HCT116 (cell line): ENCODE measurements around the gene ZBTB20. TPM values are rescaled to one million over a fixed set of nuclear protein-coding genes. Genes with fewer than 3 reads are reported as not detected.

Source experiments
- ATAC-seq: fragments of 200-7000 bp; cut with Tn5 transposase; 2 replicates; pipeline ENCODE4 v1.9.1; 2020; ENCODE audit warnings: mild to moderate bottlenecking, moderate library complexity
- BruUV-seq: library from RNA; stranded (reverse); fragments of 400-500 nt; replicated peaks from 2 replicates; lab custom pipeline; 2021; lab: Mats Ljungman, UMichigan
- CTCF ChIA-PET: fragments of 300-600 bp; sonication (Branson Sonifier 250); formaldehyde crosslinking; loops from one replicate; lab custom pipeline; 2021; ENCODE audit warnings: antibody characterized with exemption; lab: Charles Lee
- POLR2A ChIA-PET: fragments of 300-600, 350-600 bp; sonication (Branson Sonifier 250); formaldehyde crosslinking; loops from one replicate; lab custom pipeline; 2021; ENCODE audit warnings: antibody characterized with exemption; lab: Charles Lee
- RAD21 ChIA-PET, 2 experiments: fragments of 300-600 bp; sonication (Branson Sonifier 250); formaldehyde crosslinking; loops; one replicate each; lab custom pipeline; 2023; ENCODE audit warnings: low total read pairs in 2 of 2; ENCODE audit not compliant: uncharacterized antibody in 2 of 2, unreplicated experiment in 2 of 2, low non-redundant PET in 1 of 2; lab: Charles Lee
- DNase-seq: peaks from one replicate; pipeline ENCODE4 v3.0.0-alpha.2; 2010; ENCODE audit warnings: low read depth, low spot score
- H2AFZ ChIP-seq: fragments of 200-600 bp; shearing (Covaris generic), sonication (generic); 2 replicates; pipeline ENCODE4 v1.6.1; 2017; ENCODE audit warnings: low read depth, mixed run types, mixed read lengths, antibody characterized with exemption, low read length; ENCODE audit not compliant: poor library complexity, severe bottlenecking
- H3K27ac ChIP-seq: 2 replicates; pipeline ENCODE4 v1.5.1; 2012; ENCODE audit warnings: low read depth, low read length
- H3K27me3 ChIP-seq: fragments of 200-600 bp; sonication (generic); 2 replicates; pipeline ENCODE4 v1.6.1; 2016; ENCODE audit warnings: mixed run types, low read length, mixed read lengths; ENCODE audit not compliant: insufficient read depth
- H3K36me3 ChIP-seq, 2 experiments: fragments of 200-500 bp in 1 of 2; fragments of 200-600 bp in 1 of 2; sonication (Bioruptor generic) in 1 of 2; sonication (generic) in 1 of 2; 2 replicates each; pipeline versions ENCODE4 v1.5.1 to v1.6.1; 2014 to 2016; ENCODE audit warnings: low read length in 2 of 2, inconsistent platforms in 1 of 2, mixed read lengths in 1 of 2, mixed run types in 1 of 2; ENCODE audit not compliant: insufficient read depth in 2 of 2, control insufficient read depth in 1 of 2
- H3K4me1 ChIP-seq, 2 experiments: fragments of 200-600 bp in 1 of 2; sonication (generic) in 1 of 2; 2 replicates each; pipeline versions ENCODE4 v1.5.1 to v1.6.1; 2012 to 2017; ENCODE audit warnings: low read length in 2 of 2, inconsistent platforms in 1 of 2, mild to moderate bottlenecking in 1 of 2, mixed read lengths in 1 of 2, mixed run types in 1 of 2, moderate library complexity in 1 of 2; ENCODE audit not compliant: insufficient read depth in 2 of 2, control insufficient read depth in 1 of 2
- H3K4me2 ChIP-seq: fragments of 200-600 bp; sonication (generic); 2 replicates; pipeline ENCODE4 v1.6.1; 2017; ENCODE audit warnings: mixed run types, low read length, mixed read lengths
- H3K4me3 ChIP-seq, 2 experiments: fragments of 200-600 bp in 1 of 2; sonication (generic) in 1 of 2; replicated peaks in 1 of 2; 2 replicates each; pipeline ENCODE4 v1.5.1; 2011 to 2016; ENCODE audit warnings: low read length in 2 of 2, control low read depth in 1 of 2, low read depth in 1 of 2, mild to moderate bottlenecking in 1 of 2, mixed read lengths in 1 of 2, mixed run types in 1 of 2
- H3K79me2 ChIP-seq: fragments of 200-600 bp; sonication (generic); 2 replicates; pipeline ENCODE4 v1.6.1; 2017; ENCODE audit warnings: mild to moderate bottlenecking, mixed run types, low read length, moderate library complexity, mixed read lengths; ENCODE audit not compliant: insufficient read depth
- H3K9ac ChIP-seq: fragments of 200-600 bp; sonication (generic); 2 replicates; pipeline ENCODE4 v1.6.1; 2016; ENCODE audit warnings: low read length, mixed read lengths
- H3K9me2 ChIP-seq: fragments of 200-600 bp; sonication (generic), shearing (Covaris generic); 2 replicates; pipeline ENCODE4 v1.6.1; 2017; ENCODE audit warnings: mixed run types, mild to moderate bottlenecking, moderate library complexity; ENCODE audit not compliant: insufficient read depth
- H3K9me3 ChIP-seq, 2 experiments: fragments of 200-500 bp in 1 of 2; fragments of 200-600 bp in 1 of 2; sonication (Bioruptor generic) in 1 of 2; sonication (generic) in 1 of 2; 2 replicates each; pipeline ENCODE4 v1.6.1; 2014 to 2017; ENCODE audit warnings: low read length in 2 of 2, mixed read lengths in 2 of 2, inconsistent platforms in 1 of 2, low read depth in 1 of 2, mild to moderate bottlenecking in 1 of 2, mixed run types in 1 of 2, moderate library complexity in 1 of 2; ENCODE audit not compliant: control insufficient read depth in 1 of 2, insufficient read depth in 1 of 2
- H4K20me1 ChIP-seq: fragments of 200-600 bp; sonication (generic), shearing (Covaris generic); 2 replicates; pipeline ENCODE4 v1.6.1; 2017; ENCODE audit warnings: mixed run types, mild to moderate bottlenecking, moderate library complexity; ENCODE audit not compliant: insufficient read depth
- CTCF ChIP-seq, 3 experiments: fragments of 200-600 bp in 1 of 3; sonication (generic) in 1 of 3; IDR thresholded peaks in 2 of 3; conservative IDR thresholded peaks in 1 of 3; 2 replicates each; pipeline ENCODE4 v1.5.1; 2012 to 2017; ENCODE audit warnings: low read depth in 2 of 3, low read length in 2 of 3, antibody characterized with exemption in 1 of 3, borderline replicate concordance in 1 of 3, control low read depth in 1 of 3, mild to moderate bottlenecking in 1 of 3, mixed read lengths in 1 of 3, mixed run types in 1 of 3, moderate library complexity in 1 of 3; ENCODE audit not compliant: insufficient read depth in 1 of 3
- FOSL1 ChIP-seq: IDR thresholded peaks from 2 replicates; pipeline ENCODE4 v1.6.1; 2012; ENCODE audit warnings: low read depth
- REST ChIP-seq: IDR thresholded peaks from 2 replicates; pipeline ENCODE4 v1.6.1; 2012; ENCODE audit warnings: low read depth
- SP1 ChIP-seq: IDR thresholded peaks from 2 replicates; pipeline ENCODE4 v1.6.1; 2012; ENCODE audit warnings: low read depth
- SRF ChIP-seq: IDR thresholded peaks from 2 replicates; pipeline ENCODE4 v1.6.1; 2012; ENCODE audit warnings: low read depth
- intact Hi-C: fragments of 100-400 bp; cut with micrococcal nuclease; formaldehyde crosslinking; loops from 2 replicates; pipeline ENCODE4 v1.10.0; 2022
- total RNA-seq: library from RNA; stranded (reverse); gene quantifications from one replicate; pipeline ENCODE4 v1.2.1, GENCODE V29; 2021; ENCODE audit not compliant: unreplicated experiment

The ZBTB20 gene
- total RNA-seq, 1 experiment from 2014 or later = 42.1 TPM

DNA sequence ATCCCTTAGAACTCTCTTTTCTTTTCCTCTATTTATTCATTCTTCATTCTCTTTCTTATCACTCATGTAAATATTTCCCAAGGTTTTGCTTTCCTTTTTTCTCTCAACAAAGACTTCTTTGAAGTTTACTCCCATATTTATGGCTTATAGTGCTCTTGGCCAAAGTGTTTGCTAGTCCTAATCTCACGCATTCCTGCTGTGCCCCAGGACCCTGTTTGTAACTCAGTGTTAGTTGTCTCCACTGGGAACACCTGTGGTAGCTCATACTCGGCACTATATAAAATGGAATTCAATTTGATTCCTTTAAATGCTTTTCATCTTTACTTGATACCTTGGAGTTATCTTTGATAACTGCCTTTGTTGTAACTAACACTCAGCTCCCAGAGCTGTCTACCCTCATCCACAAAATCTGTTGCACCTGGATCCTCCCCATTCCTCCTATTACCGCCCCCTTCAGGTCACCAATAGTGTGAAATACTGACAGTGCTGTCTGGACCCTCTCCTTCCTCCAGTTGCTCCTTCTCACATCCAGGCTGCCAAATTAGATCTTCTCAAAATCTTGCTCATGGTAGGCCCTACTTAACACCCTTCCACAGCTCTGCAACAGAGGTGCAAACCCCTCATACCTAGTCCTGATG, 776.4 kb downstream of the ZBTB20 start:
- ChIA-PET POLR2A (no interaction called here), CTCF (interaction anchor here (0.7 kb wide), 1 partner anchor 14 kb away, joined by 5 read pairs; no protein-coding TSS in a partner anchor), RAD21 (no interaction called here)
- Histone ChIP-seq H3K27me3 (no peaks in the 10 kb centered on the region), H3K4me3 (no peak overlapping the region), H3K79me2 (peaks cover 11% of the 10 kb centered on the region; the same call in 1 of the 2 replicates), H2AFZ (no peak overlapping the region), H3K9me3 (no peaks in the 10 kb centered on the region), H3K4me1 (peaks cover 11 to 12% of the 10 kb centered on the region in 2 experiments; a peak in 3 of 4 replicates), H3K36me3 (no peaks in the 10 kb centered on the region), H3K9ac (no peak overlapping the region), H3K27ac (no peak overlapping the region), H4K20me1 (no peaks in the 10 kb centered on the region), H3K9me2 (no peaks in the 10 kb centered on the region), H3K4me2 (no peak overlapping the region)
- peak in 2 of 3 experiments; percentile 33 to 51; a peak in 3 of 6 replicates for TF ChIP-seq CTCF (IDR thresholded peaks at IDR 0.05 in 2 of 3, conservative IDR thresholded peaks at IDR 0.05 in 1 of 3; ENCODE audit: borderline replicate concordance in 1 of 3, insufficient read depth in 1 of 3, low read depth in 2 of 3, low read length in 2 of 3)
- no peak for TF ChIP-seq REST
- TF ChIP-seq FOSL1 = no peak
- TF ChIP-seq SRF = no peak
- no peak for TF ChIP-seq SP1
- ATAC-seq (peak; percentile 63), DNase-seq (no peak)
- BruUV-seq = no TSS peak
- intact Hi-C loops = no loop called here
